Colonic mucosa (tissue), 4 donors: ENCODE results near the gene LRRC1. TPM values are rescaled to one million over a fixed set of nuclear protein-coding genes. Genes with fewer than 3 reads are reported as not detected.

Source experiments
- DNase-seq: peaks from one replicate; pipeline ENCODE4 v3.0.0-alpha.2; 2020
- H3K27ac ChIP-seq: fragments of 200-600 bp; one replicate; pipeline ENCODE4 v1.8.0; 2021
- H3K27me3 ChIP-seq: fragments of 200-600 bp; one replicate; pipeline ENCODE4 v1.8.0; 2021
- H3K36me3 ChIP-seq: fragments of 200-600 bp; one replicate; pipeline ENCODE4 v1.8.0; 2021
- H3K4me1 ChIP-seq: fragments of 200-600 bp; one replicate; pipeline ENCODE4 v1.8.0; 2021; ENCODE audit warnings: mild to moderate bottlenecking
- H3K4me3 ChIP-seq: fragments of 200-600 bp; one replicate; pipeline ENCODE4 v1.8.0; 2021
- H3K9ac ChIP-seq, 2 donors: one replicate each; pipeline ENCODE4 v1.7.0; 2013; ENCODE audit warnings: control low read depth in 2 of 2, low read depth in 2 of 2, low read length in 2 of 2
- H3K9me3 ChIP-seq: fragments of 200-600 bp; one replicate; pipeline ENCODE4 v1.8.0; 2021
- CTCF ChIP-seq: fragments of 200-600 bp; IDR thresholded peaks from one replicate; pipeline ENCODE4 v1.8.0; 2022; ENCODE audit warnings: antibody characterized with exemption, mild to moderate bottlenecking
- intact Hi-C: fragments of 100-400 bp; cut with DNase I; formaldehyde crosslinking; loops from one replicate; pipeline ENCODE4 v1.14.1; 2022
- total RNA-seq, 2 donors: library from RNA; stranded (reverse); fragmentation: NEBNext Ultra II Directional in 1 of 2; extraction: Animal tissue kit (Norgen Biotek cat#: 25700) in 1 of 2; gene quantifications; one replicate each; pipeline ENCODE4 v1.2.1, GENCODE V29; 2021
- donor health status: healthy.
- donor health status: DM: no; HTN: no; CAD: no.
- donor health status: DM: no; HTN: no; CAD: no.

The LRRC1 gene
- total RNA-seq, 2 donors from 2014 or later: 49.6 to 72.9 TPM

GRCh38 chr6:53792973-53793317, 1.9 kb upstream of the LRRC1 start:
- no peaks in the 10 kb centered on the region for H3K36me3 ChIP-seq
- intact Hi-C loops: loop anchor here (5.0 to 10.0 kb wide), 2 partner anchors 61 to 132 kb away; no protein-coding TSS in a partner anchor
- H3K27me3 ChIP-seq: no peaks in the 10 kb centered on the region
- TF ChIP-seq CTCF: no peak
- peak overlapping the region in 1 of 2 donors; percentile 91 for H3K9ac ChIP-seq
- H3K27ac ChIP-seq: peak overlapping the region; percentile 81
- peak overlapping the region; percentile 80 for H3K4me3 ChIP-seq
- no peaks in the 10 kb centered on the region for H3K9me3 ChIP-seq
- DNase-seq: no peak
- no peaks in the 10 kb centered on the region for H3K4me1 ChIP-seq

- intact Hi-C loops: loop anchor here (1.0 to 10.0 kb wide), 3 partner anchors 61 to 164 kb away; no protein-coding TSS in a partner anchor
These were observed 1.3 kb upstream of the LRRC1 start for GRCh38 chr6:53793318-53794136.

GRCh38 chr6:53794137-53794719, 577 bp upstream of the LRRC1 start:
- peak; percentile 77 for DNase-seq
- Histone ChIP-seq H3K27ac (peak overlapping the region; percentile 81), H3K4me3 (peak overlapping the region; percentile 80), H3K4me1 (no peaks in the 10 kb centered on the region), H3K27me3 (no peaks in the 10 kb centered on the region), H3K9me3 (no peaks in the 10 kb centered on the region), H3K36me3 (no peaks in the 10 kb centered on the region), H3K9ac (peak overlapping the region; percentile 79 to 91)
- peak; percentile 46 for TF ChIP-seq CTCF
- intact Hi-C loops: loop anchor here (1.0 to 10.0 kb wide), 3 partner anchors 62 to 163 kb away; no protein-coding TSS in a partner anchor

More at GRCh38 chr6:53793318-53794136, 1.3 kb upstream of the LRRC1 start:
- no peaks in the 10 kb centered on the region for H3K36me3 ChIP-seq
- peak overlapping the region; percentile 80 for H3K4me3 ChIP-seq
- H3K9ac ChIP-seq: peak overlapping the region; percentile 79 to 91
- no peaks in the 10 kb centered on the region for H3K4me1 ChIP-seq
- no peaks in the 10 kb centered on the region for H3K9me3 ChIP-seq
- peak; percentile 79 for DNase-seq
- H3K27me3 ChIP-seq: no peaks in the 10 kb centered on the region
- H3K27ac ChIP-seq: peak overlapping the region; percentile 81
- no peak for TF ChIP-seq CTCF

GRCh38 chr6:53795340-53795701, 516 bp downstream of the LRRC1 start:
- no peaks in the 10 kb centered on the region for H3K9me3 ChIP-seq
- no peak for TF ChIP-seq CTCF
- H3K4me3 ChIP-seq: peak overlapping the region; percentile 80
- H3K27ac ChIP-seq: peak overlapping the region; percentile 81
- H3K4me1 ChIP-seq: no peaks in the 10 kb centered on the region
- intact Hi-C loops: loop anchor here (10.0 kb wide), 1 partner anchor 129 kb away; no protein-coding TSS in a partner anchor
- H3K27me3 ChIP-seq: no peaks in the 10 kb centered on the region
- H3K36me3 ChIP-seq: no peaks in the 10 kb centered on the region
- DNase-seq: peak; percentile 50
- peak overlapping the region; percentile 79 to 91 for H3K9ac ChIP-seq

- intact Hi-C loops: loop anchor here (10.0 kb wide), 1 partner anchor 129 kb away; no protein-coding TSS in a partner anchor
- Histone ChIP-seq H3K4me1 (no peaks in the 10 kb centered on the region), H3K36me3 (no peaks in the 10 kb centered on the region), H3K27me3 (no peaks in the 10 kb centered on the region), H3K9me3 (no peaks in the 10 kb centered on the region), H3K27ac (peak overlapping the region; percentile 81), H3K9ac (peak overlapping the region; percentile 79 to 91), H3K4me3 (peak overlapping the region; percentile 80)
- peak; percentile 77 for DNase-seq
- no peak for TF ChIP-seq CTCF
These were observed 1.1 kb downstream of the LRRC1 start for GRCh38 chr6:53795702-53796450.
